ENCODE measurements around the gene ABCC6. TPM values are rescaled to one million over a fixed set of nuclear protein-coding genes. Genes with fewer than 3 reads are reported as not detected.

The ABCC6 gene
- total and polyA plus RNA-seq, 2 of the 13 experiments (the other 11 are each of a cell fraction or from before 2014, with no cell fraction given) = 82.4 to 105 TPM

- 99% methylated on average over 5 of the region's 5 CpGs for WGBS (ENCODE audit: low lambda C conversion rate)
- intact Hi-C loops (cut with micrococcal nuclease; ENCODE audit: unreplicated experiment) = no loop called here
- Histone ChIP-seq H3K4me2 (ENCODE audit: low read depth, low read length) (no peak overlapping the region), H3K27me3 (ENCODE audit: control insufficient read depth in 1 of 2, insufficient read depth in 2 of 2, low read length in 2 of 2) (no peaks in the 10 kb centered on the region), H3K4me3 (replicated peaks in 1 of 3; ENCODE audit: insufficient read depth in 1 of 3, low read depth in 2 of 3, low read length in 3 of 3) (no peak overlapping the region), H3K36me3 (replicated peaks in 1 of 2; ENCODE audit: control insufficient read depth in 1 of 2, insufficient read depth in 2 of 2, low read length in 2 of 2) (peaks cover 77 to 97% of the 10 kb centered on the region in 2 experiments), H3K27ac (ENCODE audit: extremely low read length, insufficient read depth, low read length) (no peak overlapping the region), H2AFZ (ENCODE audit: low read length) (no peak overlapping the region), H3K9ac (ENCODE audit: insufficient read depth, low read depth, low read length) (no peak overlapping the region), H4K20me1 (ENCODE audit: insufficient read depth, low read length) (no peaks in the 10 kb centered on the region), H3K9me3 (ENCODE audit: low read length) (peaks cover 14% of the 10 kb centered on the region; the same call in 1 of the 2 replicates), H3K79me2 (ENCODE audit: insufficient read depth, low read length) (no peaks in the 10 kb centered on the region), H3K4me1 (ENCODE audit: insufficient read depth, low read length) (no peaks in the 10 kb centered on the region)
- POLR2A ChIA-PET = interaction anchor here (1.3 kb wide), 1 partner anchor 11 kb away, joined by 3 read pairs; no protein-coding TSS in a partner anchor
- BruUV-seq (replicated peaks) = no TSS peak
- FAIRE-seq (no peak), DNase-seq (ENCODE audit: low spot score) (no peak), ATAC-seq (no peak)
- CTCF ChIA-PET (ENCODE audit: low intra/inter-chr PET ratio, low total read pairs) = no interaction called here
- 0 out of 2 replicates have a peak, but pooled peaks have one; percentile 42 for TF ChIP-seq NPAS2 (CRISPR knock-in tag; IDR thresholded peaks at IDR 0.05; ENCODE audit: borderline replicate concordance)
- no peak for TF ChIP-seq KAT2B (IDR thresholded peaks at IDR 0.05; ENCODE audit: borderline replicate concordance, low read depth, low read length)
- in situ Hi-C loops (cut with HindIII; ENCODE audit: extremely low pct_ligation_motif_present, low pct_unique_long_range_greater_than_20kb) = no loop called here
Measured at GRCh38 chr16:16163571-16163970, 59.7 kb downstream of the ABCC6 start.

- H3K27me3 ChIP-seq (ENCODE audit: control insufficient read depth in 1 of 2, insufficient read depth in 2 of 2, low read length in 2 of 2) = no peaks in the 10 kb centered on the region
- CTCF ChIA-PET (ENCODE audit: low intra/inter-chr PET ratio, low total read pairs) = no interaction called here
- H3K36me3 ChIP-seq (replicated peaks in 1 of 2; ENCODE audit: control insufficient read depth in 1 of 2, insufficient read depth in 2 of 2, low read length in 2 of 2) = peaks cover 74 to 97% of the 10 kb centered on the region in 2 experiments
- intact Hi-C loops (cut with micrococcal nuclease; ENCODE audit: unreplicated experiment) = no loop called here
- no peak for DNase-seq (ENCODE audit: low spot score)
- H3K4me3 ChIP-seq (replicated peaks in 1 of 3; ENCODE audit: insufficient read depth in 1 of 3, low read depth in 2 of 3, low read length in 3 of 3) = no peak overlapping the region
- H3K27ac ChIP-seq (ENCODE audit: extremely low read length, insufficient read depth, low read length) = no peak overlapping the region
- 97% methylated on average over 4 of the region's 4 CpGs for WGBS (ENCODE audit: low lambda C conversion rate)
- H2AFZ ChIP-seq (ENCODE audit: low read length) = no peak overlapping the region
- in situ Hi-C loops (cut with HindIII; ENCODE audit: extremely low pct_ligation_motif_present, low pct_unique_long_range_greater_than_20kb) = no loop called here
- peaks cover 14% of the 10 kb centered on the region; the same call in 1 of the 2 replicates for H3K9me3 ChIP-seq (ENCODE audit: low read length)
- H3K4me1 ChIP-seq (ENCODE audit: insufficient read depth, low read length) = no peaks in the 10 kb centered on the region
- no peak overlapping the region for H3K4me2 ChIP-seq (ENCODE audit: low read depth, low read length)
- ATAC-seq = no peak
- no TSS peak for BruUV-seq (replicated peaks)
- no peak overlapping the region for H3K9ac ChIP-seq (ENCODE audit: insufficient read depth, low read depth, low read length)
- FAIRE-seq = no peak
- H4K20me1 ChIP-seq (ENCODE audit: insufficient read depth, low read length) = no peaks in the 10 kb centered on the region
- H3K79me2 ChIP-seq (ENCODE audit: insufficient read depth, low read length) = no peaks in the 10 kb centered on the region
- POLR2A ChIA-PET = no interaction called here
- TF ChIP-seq AKNA (CRISPR knock-in tag; IDR thresholded peaks at IDR 0.05; ENCODE audit: borderline replicate concordance) = no peak
- TF ChIP-seq NCOR1 (IDR thresholded peaks at IDR 0.05; ENCODE audit: borderline replicate concordance, low read length) = no peak
- TF ChIP-seq FUBP1 (CRISPR knock-in tag; IDR thresholded peaks at IDR 0.05; ENCODE audit: borderline replicate concordance) = no peak
- TF ChIP-seq ARID4A (CRISPR knock-in tag; IDR thresholded peaks at IDR 0.05; ENCODE audit: borderline replicate concordance) = no peak
Measured at GRCh38 chr16:16163109-16163508, 60.2 kb downstream of the ABCC6 start.

Data from HepG2 (cell line).